ENCODE data around the gene CMKLR1. TPM values are rescaled to one million over a fixed set of nuclear protein-coding genes. Genes with fewer than 3 reads are reported as not detected.
A peak's percentile ranks its signal among the peaks of the same experiment; 100 is the strongest.

Gene CMKLR1
- total and polyA plus RNA-seq, 9 of the 15 experiments (the other 6 are each of a cell fraction or from before 2014, with no cell fraction given) = 0.11 to 1.4 (median 0.20) TPM

GRCh38 chr12:108241986-108242703 lies 97.0 kb downstream of the CMKLR1 start:
- TF ChIP-seq ZNF175 (CRISPR knock-in tag; IDR thresholded peaks at IDR 0.05; ENCODE audit: low read depth) = no peak
- peak; percentile 47; the same call in 1 of the 2 replicates for TF ChIP-seq JUN (IDR thresholded peaks at IDR 0.05; ENCODE audit: borderline replicate concordance, low read depth, low read length)
- no peak for TF ChIP-seq JUN (CRISPR knock-in tag; IDR thresholded peaks at IDR 0.05; ENCODE audit: borderline replicate concordance)
- TF ChIP-seq JUND (IDR thresholded peaks at IDR 0.05; ENCODE audit: borderline replicate concordance, low read depth, low read length) = peak; percentile 78
- peak; percentile 64; the same call in 1 of the 3 replicates for TF ChIP-seq JUND (tag; IDR thresholded peaks at IDR 0.05; ENCODE audit: borderline replicate concordance, low read depth, low read length)
- peak; percentile 90 for TF ChIP-seq ATF7 (IDR thresholded peaks at IDR 0.05)
- TF ChIP-seq U2AF2 (optimal IDR thresholded peaks at IDR 0.05; ENCODE audit: low read depth, low read length) = no peak
- no peak; the same call in 1 of the 2 replicates for TF ChIP-seq FOSL1 (tag; conservative IDR thresholded peaks at IDR 0.05)
- no peak for TF ChIP-seq PTTG1 (tag; IDR thresholded peaks at IDR 0.05; ENCODE audit: low read depth)
- TF ChIP-seq MAX (CRISPR knock-in tag; IDR thresholded peaks at IDR 0.05) = no peak
- TF ChIP-seq SPI1 (IDR thresholded peaks at IDR 0.05; ENCODE audit: borderline replicate concordance, low read depth, low read length) = peak; percentile 33; the same call in 1 of the 2 replicates
- TF ChIP-seq CEBPG (CRISPR knock-in tag; IDR thresholded peaks at IDR 0.05) = peak; percentile 32; the same call in 1 of the 2 replicates
- peak in 1 of 2 experiments; percentile 75; a peak in 2 of 4 replicates for TF ChIP-seq CEBPG (tag; conservative IDR thresholded peaks at IDR 0.05 in 1 of 2, IDR thresholded peaks at IDR 0.05 in 1 of 2)
- TF ChIP-seq SRSF9 (IDR thresholded peaks at IDR 0.05; ENCODE audit: borderline replicate concordance, low read depth, low read length) = no peak
- TF ChIP-seq ATF3 (IDR thresholded peaks at IDR 0.05) = peak; percentile 85
- no peak for TF ChIP-seq ATF3 (CRISPR knock-in tag; conservative IDR thresholded peaks at IDR 0.05)
- TF ChIP-seq ZNF311 (CRISPR knock-in tag; IDR thresholded peaks at IDR 0.05) = no peak
- TF ChIP-seq MNT (conservative IDR thresholded peaks at IDR 0.05) = no peak
- TF ChIP-seq CEBPB (tag; IDR thresholded peaks at IDR 0.05) = 0 out of 2 replicates have a peak, but pooled peaks have one; percentile 24
- no peaks in the 10 kb centered on the region for H3K36me3 ChIP-seq (ENCODE audit: control insufficient read depth, insufficient read depth, low read length)
- FAIRE-seq (no peak), ATAC-seq (peak; percentile 86), DNase-seq (ENCODE audit: extremely low read depth in 1 of 4, low spot score in 3 of 4) (peak in 3 of 4 experiments; percentile 11 to 15 (median 11))
- H3K9me3 ChIP-seq (replicated peaks; ENCODE audit: control insufficient read depth, insufficient read depth, low read depth, low read length) = no peaks in the 10 kb centered on the region
- H3K27me3 ChIP-seq (ENCODE audit: control insufficient read depth in 2 of 2, insufficient read depth in 2 of 2, low read length in 2 of 2) = no peaks in the 10 kb centered on the region; a peak in 2 of 5 replicates
- no peaks in the 10 kb centered on the region for H3K79me2 ChIP-seq (ENCODE audit: control insufficient read depth, insufficient read depth, low read length)
- no TSS peak for BruUV-seq (replicated peaks)
- in situ Hi-C loops (cut with MboI) = no loop called here
- ChIA-PET CTCF (ENCODE audit: low intra/inter-chr PET ratio) (no interaction called here), POLR2A (interaction anchor here (1.2 kb wide), 1 partner anchor 70 kb away, joined by 4 read pairs; no protein-coding TSS in a partner anchor)
- no peak overlapping the region for H2AFZ ChIP-seq (ENCODE audit: low read depth, low read length)
- no peaks in the 10 kb centered on the region for H4K20me1 ChIP-seq (replicated peaks; ENCODE audit: control insufficient read depth, insufficient read depth, low read length)
- no peak overlapping the region for H3K4me3 ChIP-seq
- 8% methylated on average over 10 of the region's 10 CpGs for WGBS (ENCODE audit: insufficient coverage, low coverage, missing lambda C conversion rate)
- H3K4me1 ChIP-seq (replicated peaks in 1 of 2; ENCODE audit: control insufficient read depth in 2 of 2, insufficient read depth in 2 of 2, low read length in 2 of 2) = no peaks in the 10 kb centered on the region
- no peaks in the 10 kb centered on the region for H3K9me1 ChIP-seq (ENCODE audit: control insufficient read depth, insufficient read depth, low read length)
- no peak overlapping the region for H3K4me2 ChIP-seq (ENCODE audit: insufficient read depth, low read length)
- intact Hi-C loops (cut with micrococcal nuclease) = no loop called here
- no peak overlapping the region for H3K27ac ChIP-seq (ENCODE audit: extremely low read depth, low read depth, low read length)
- H3K9ac ChIP-seq (ENCODE audit: insufficient read depth in 1 of 2, low read depth in 2 of 2, low read length in 2 of 2) = no peak overlapping the region

Data from K562 (cell line).